ENCODE data around the gene FAM193A. TPM values are rescaled to one million over a fixed set of nuclear protein-coding genes. Genes with fewer than 3 reads are reported as not detected.
"Not testable (repeated sequence)": the region's sequence is repeated elsewhere in the genome, so short reads cannot be mapped to it uniquely, and the experiment has no call there.

FAM193A gene
- total RNA-seq, 1 experiment from 2014 or later, result 11.1 TPM

DNA sequence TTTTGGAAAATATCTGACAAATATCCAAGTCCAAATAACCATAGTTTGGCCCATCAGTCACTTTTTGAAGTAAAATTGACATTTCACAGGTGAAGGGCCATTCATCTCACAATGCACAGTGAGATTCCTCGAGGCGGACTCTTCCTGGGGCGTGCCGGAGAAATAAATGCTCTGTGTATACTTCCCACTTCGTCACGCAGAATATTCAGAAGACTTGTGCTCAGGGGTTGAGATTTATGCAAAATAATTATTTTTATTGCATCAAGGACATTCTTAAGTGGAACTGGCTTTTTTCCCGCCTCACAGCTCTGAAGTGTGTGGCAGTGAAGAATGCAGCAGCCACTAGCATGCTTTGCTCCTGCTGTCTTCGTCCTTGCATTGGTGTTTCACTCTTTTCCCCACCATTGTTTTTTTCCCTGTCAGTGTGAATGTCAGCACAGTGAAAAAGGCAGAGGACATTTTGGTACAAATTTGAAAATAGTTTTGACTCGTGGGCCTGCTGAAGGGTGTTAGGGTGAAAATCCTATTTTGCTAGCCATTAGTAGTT is 70.6 kb downstream of the FAM193A start:
- DNase-seq (ENCODE audit: low read depth), result no peak

DNA sequence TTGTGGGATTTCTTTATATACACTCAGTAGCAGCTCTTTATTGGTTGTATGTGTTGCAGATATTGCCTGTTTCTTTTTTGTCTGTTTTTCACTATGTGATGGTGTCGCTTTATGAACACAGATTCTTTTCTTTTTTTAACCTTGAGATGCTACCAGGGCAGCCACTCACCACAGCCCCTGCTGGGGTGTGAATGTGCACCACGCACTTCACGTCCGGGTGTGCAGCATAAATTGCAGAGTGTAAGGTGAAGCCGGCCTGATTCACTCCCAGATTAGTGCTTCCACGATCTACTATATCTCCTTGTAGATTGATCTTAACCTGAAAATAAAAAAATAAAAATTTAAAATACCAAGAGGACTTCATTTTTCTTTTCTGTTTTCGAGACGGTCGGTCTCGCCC is 71.4 kb downstream of the FAM193A start:
- DNase-seq (ENCODE audit: low read depth), result no peak

DNA sequence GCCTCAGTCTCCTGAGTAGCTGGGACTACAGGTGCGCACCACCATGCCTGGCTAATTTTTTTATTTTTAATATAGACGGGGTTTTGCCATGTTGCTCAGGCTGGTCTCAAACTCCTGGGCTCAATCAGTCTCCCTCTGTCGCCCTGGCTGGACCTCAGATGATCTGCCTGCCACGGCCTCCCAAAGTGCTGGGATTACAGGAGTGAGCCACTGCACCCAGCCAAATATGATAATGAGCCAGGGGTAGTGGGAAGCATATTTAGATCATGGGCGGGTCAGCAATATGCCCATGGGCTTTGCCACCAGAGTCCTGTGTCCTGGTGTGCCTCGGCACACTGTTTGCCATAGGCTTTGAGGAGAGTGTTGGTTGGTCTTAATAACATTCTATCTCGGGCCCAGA is 71.8 kb downstream of the FAM193A start:
- DNase-seq (ENCODE audit: low read depth), result no peak

DNA sequence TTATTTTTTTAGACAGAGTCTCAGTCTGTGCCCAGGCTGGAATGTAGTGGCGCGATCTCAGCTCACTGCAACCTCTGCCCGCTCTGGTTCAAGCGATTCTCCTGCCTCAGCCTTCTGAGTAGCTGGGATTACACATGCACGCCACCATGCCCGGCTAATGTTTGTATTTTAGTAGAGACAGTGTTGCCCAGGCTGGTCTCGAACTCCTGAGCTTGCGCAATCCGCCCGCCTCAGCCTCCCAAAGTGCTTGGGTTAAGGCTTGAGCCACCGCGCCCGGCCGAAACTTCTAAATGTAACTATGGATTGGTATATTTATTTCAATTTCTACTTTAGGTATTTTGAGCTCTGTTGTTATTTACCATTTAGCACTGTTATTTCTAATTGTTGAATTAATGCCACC is 79.4 kb downstream of the FAM193A start:
- no peak for DNase-seq (ENCODE audit: low read depth)

DNA sequence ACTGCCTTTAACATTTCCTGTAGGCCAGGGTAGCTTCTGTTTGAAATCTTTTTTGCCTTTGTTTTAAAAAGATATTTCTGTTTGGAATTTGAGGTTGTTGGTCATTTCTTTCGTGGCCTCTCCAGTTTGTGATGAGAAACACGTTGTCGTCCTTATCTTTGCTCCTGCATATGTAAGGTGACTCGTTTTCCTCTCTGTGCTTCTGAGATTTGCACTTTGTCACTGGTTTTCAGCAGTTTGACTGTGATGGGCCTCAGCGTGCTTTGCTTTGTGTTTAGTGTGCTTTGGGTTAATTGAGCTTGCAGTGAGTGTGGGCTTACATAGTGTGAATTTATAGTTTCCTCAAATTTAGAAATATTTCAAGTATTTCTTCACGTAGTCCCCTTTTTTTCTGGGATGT is 81.5 kb downstream of the FAM193A start:
- DNase-seq (ENCODE audit: low read depth), result no peak

DNA sequence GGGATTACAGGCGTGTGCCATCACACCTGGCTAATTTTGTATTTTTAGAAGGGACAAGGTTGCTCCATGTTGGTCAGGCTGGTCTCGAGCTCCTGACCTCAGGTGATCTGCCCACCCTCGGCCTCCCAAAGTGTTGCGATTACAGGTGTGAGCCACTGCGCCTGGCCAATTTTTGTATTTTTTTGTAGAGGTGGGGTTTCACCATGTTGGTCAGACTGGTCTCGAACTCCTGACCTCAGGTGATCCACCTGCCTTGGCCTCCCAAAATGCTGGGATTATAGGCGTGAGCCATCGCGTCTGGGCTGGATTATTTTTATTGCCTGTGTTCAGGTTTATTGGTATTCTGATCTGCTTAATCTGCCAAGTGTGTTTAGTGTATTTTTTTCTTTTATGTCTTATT is 82.3 kb downstream of the FAM193A start:
- not testable (repeated sequence) for DNase-seq (ENCODE audit: low read depth)

DNA sequence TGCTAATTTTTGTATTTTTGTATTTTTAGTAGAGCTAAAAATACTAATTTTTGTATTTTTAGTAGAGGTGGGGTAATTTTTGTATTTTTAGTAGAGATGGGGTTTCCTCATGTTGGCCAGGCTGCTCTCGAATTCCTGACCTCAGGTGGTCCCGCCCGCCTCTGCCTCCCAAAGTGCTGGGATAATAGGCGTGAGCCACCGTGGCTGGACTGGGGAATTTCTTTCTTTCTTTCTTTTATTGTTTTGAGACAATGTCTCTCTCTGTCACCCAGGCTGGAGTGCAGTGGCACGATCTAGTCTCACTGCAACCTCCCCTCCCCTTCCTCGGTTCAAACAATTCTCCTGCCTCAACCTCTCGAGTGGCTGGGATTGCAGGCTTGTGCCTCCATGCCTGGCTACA is 83.0 kb downstream of the FAM193A start:
- no peak for DNase-seq (ENCODE audit: low read depth)

DNA sequence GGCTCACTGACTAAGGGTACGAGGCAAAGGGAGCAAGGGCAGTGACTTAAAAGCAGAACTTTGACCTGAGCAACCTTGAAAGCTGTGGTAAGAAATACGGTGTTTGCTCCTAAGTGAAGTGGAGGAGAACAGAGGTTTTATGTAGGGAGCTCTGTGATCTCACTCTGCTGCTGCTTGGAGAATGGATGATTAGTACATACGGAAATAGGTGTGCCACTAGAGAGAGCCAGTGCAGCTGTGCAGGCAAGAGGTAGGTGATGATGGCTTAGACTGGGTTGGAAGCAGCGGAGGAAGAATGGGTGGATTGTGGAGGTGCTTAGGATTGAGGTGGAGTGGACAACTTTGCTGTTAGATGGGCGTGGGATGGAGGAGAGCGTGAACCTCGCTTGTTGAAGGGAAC is 85.0 kb downstream of the FAM193A start:
- DNase-seq (ENCODE audit: low read depth), result no peak

DNA sequence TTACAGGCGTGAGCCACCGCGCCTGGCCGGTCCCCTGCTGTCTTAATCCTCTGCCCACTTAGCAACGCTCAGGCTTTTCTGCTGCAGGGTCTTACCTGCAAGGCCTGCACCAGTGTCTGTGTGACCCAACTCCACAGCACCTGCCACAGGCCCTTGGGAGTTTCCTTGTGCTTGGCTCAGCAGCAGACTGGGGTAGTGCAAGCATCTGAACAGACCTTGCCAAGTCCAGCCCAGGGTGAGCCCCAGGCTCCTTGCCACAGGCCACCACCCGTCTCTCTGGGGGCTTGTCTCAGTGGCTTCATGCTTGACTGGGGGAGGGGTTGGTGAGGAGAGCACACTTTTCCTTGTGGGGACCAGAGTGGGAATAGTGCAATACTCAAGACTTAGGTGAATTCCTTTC is 87.0 kb downstream of the FAM193A start:
- DNase-seq (ENCODE audit: low read depth), result no peak

DNA sequence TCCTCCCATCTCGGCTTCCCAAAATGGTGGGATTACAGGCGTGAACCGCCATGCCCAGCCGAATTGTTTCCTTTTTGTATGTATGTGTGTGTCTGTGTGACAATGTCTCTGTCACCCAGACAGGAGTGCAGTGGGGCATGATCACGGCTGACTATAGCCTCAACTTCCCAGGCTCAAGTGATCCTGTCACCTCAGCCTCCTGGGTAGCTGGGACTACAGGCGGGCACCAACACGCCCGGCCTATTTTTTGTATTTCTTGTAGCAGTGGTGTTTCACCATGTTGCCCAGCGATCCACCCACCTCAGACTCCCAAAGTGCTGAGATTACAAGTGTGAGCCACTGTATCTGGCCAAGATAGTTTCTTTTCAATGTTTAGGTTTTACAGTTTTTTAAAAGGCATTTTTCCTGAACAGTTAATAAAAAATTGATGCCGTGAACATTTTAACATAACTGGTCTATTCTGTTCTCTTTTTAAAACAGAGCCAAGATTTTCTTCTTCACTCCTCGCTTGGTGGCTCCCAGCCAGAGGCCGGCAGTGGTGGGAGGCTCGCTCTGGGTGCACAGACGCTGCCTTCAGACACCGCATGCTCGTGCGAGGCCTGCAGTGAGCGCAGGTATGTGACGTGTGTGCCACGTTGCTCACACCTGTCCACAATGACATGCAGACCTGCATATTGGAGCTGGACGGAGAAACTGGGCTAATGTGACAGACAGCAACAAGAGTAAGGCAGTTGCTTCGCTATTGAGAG is 88.5 kb downstream of the FAM193A start:
- DNase-seq (ENCODE audit: low read depth), result no peak

DNA sequence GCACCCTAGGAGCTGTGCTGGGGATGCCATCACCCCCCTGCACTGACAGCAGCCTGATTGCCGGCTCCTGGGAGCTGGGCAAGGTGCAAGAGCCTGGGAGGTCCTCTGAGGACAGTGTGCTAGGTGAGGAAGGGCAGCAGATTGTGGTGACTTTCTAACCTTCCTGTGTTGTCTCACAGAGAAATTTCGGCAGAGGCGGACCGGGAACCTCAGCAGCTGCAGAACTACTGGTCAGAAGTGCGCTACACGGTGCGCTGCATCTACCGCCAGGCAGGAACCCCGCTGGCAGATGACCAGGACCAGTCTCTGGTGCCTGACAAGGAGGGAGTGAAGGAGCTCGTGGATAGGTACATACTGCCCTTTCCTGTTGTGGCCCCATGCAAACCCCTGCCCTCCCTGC is 89.8 kb downstream of the FAM193A start:
- no peak for DNase-seq (ENCODE audit: low read depth)

DNA sequence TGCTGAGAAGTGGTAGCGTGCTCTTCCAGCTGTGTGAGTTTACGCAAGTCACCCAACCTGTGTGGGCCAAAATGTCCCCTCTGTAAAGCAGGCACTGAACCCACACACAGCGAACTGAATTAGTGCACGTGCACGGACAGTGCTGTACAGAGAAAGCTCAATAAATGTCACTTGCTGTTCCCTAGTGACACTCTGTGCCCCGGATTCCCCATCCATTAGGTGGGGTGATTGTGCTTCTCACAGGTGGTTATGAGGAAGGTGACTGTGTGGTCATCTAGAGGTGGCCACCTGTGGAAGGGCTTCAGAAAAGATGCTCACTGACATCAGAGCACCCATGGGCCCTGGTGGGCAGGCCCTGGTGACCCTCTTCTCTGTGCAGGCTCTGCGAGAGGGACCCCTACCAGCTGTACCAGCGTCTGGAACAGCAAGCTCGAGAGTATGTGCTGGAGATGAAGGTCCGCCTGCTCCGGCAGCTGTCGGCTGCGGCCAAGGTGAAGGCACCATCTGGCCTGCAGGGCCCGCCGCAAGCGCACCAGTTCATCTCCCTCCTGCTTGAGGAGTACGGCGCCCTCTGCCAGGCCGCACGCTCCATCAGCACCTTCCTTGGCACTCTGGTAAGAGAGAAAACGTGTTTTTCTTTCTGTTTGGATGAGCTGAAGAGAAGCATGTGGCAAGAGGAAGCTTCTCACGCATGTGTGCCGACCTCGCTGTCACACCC is 94.3 kb downstream of the FAM193A start:
- no peak for DNase-seq (ENCODE audit: low read depth)

DNA sequence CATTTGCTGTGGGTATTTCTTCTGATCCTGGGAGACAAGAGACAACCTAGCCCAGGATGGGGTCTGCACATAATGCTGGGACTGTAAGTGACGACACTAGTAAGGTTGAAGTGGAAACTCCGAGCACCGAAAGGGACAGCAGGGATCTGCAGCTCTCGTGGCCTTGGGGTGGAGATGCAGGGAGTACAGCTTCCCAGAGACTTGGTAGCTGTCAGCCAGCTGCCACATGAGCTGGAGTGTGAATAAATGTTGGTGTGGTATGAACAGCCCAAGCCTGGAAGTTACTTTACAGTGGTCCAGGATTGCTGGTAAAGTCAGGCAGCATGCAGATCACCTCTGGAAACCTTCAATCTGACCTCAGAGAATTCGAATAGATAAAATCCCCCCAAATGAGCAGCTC is 97.6 kb downstream of the FAM193A start:
- no peak for DNase-seq (ENCODE audit: low read depth)

DNA sequence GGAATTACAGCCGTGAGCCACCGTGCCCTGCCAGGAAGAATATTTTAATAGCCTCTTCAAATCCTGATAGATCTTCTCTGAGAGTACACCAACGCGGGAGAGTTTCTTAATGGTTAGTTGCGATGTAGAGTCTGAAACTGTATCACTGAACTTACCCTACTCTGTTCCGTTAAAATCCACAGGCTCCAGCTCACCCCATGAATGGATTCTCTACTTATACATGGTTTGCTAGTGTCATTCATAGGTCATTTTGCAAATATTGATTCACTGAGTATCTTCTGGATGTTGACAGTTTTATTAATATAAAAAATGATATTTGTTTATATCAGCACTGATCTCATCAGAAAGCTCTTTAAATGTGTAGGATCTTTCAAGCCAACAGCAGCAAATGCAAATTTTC is 99.9 kb downstream of the FAM193A start:
- no peak for DNase-seq (ENCODE audit: low read depth)

DNA sequence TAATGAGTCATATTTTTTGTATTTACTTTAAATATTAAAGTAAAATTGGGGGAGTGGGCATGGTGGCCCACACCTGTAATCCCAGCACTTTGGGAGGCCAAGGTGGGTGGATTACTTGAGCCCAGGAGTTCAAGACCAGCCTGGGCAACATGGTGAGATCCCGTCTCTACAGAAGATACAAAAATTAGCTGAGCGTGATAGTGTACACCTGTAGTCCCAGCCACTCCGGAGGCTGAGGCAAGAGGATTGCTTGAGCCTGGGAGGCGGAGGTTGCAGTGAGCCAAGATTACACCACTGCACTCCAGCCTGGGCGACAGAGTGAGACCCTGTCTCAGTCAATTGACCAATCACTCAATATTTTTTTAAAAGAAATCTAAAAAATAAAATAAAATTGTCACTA is 100.5 kb downstream of the FAM193A start:
- DNase-seq (ENCODE audit: low read depth), result not testable (repeated sequence)

DNA sequence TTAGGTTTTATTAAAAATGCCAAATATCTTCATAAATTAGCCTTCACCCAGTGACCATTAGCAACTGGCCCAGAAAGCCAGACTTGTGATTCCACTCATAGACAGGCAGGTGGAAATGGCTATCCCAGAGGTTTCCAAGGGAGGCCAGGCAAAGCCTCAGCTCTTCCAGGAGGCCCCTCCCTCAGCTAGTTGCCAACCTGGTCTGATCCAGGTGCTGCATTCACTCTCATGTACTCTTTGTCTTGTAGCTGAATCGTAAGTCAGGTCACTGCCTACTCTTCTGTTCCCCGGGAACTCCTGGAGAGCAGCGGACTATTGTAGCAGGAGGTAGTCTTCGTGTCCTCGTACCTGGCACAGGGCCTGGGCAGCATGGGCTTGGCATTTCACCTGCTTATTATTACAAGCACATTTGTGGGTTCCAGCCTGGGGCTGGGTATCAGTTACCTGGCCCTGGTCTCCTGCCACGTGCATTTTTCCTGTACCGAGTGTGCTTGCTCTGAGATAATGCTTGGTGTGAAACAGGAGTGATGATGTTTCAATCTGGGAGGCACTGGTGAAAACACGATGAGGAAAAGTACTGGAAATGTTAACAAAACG is 101.6 kb downstream of the FAM193A start:
- DNase-seq (ENCODE audit: low read depth), result no peak

DNA sequence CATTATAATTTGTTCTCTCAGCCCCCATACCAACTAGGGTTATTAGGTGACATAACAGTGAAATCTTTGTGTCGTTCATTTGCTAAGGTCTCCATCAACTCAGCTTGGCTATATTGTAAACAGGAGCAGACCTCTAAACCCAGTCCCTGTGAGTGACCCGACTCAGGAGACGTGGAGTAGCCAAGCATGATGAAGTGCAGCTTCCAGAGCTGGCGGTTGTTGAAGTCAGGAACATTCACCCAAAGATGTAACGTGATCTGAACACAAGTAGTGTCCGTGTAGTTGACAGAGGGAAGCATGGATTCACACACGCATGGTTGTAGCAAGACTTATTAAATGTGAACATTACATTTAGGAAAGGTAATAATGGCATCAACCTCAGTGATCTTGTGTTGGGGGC is 102.3 kb downstream of the FAM193A start:
- no peak for DNase-seq (ENCODE audit: low read depth)

DNA sequence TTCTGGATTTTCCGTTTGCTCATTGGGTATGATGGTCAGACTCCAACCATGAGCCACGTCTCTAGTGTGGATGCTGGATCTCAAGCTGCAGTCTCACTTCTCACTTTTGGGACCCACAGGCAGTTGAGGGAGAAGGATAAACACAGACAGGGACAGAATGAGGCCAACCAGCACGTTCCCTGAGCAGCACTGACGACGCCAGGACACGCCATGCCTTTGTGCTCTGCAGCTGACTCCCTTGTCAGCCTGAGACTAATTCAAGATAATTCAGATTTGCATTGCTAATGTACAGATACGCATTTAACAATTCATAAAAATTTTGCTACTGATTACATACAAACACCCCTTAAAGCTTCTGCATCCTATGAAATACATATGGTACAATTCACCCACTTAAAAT is 106.5 kb downstream of the FAM193A start:
- no peak for DNase-seq (ENCODE audit: low read depth)

DNA sequence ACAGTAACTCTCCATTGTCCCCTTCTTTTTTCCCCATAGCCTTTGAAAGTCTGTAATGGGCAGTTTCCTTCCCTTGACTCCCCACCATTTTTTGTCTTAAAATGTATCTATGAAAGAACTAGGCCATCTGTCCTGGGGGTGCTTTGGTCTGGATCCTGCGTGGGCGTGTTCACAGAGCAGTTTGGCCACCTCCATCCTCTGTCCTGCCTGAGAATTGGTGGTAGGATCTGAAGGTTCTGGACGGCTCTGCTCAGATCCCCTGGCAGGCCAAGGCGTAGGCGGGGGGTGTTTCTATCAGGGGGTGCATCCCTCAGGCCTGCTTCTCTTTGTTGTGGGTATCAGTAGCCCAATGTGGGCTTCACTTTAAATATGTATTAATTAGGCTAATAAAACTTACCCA is 107.1 kb downstream of the FAM193A start:
- DNase-seq (ENCODE audit: low read depth), result no peak

DNA sequence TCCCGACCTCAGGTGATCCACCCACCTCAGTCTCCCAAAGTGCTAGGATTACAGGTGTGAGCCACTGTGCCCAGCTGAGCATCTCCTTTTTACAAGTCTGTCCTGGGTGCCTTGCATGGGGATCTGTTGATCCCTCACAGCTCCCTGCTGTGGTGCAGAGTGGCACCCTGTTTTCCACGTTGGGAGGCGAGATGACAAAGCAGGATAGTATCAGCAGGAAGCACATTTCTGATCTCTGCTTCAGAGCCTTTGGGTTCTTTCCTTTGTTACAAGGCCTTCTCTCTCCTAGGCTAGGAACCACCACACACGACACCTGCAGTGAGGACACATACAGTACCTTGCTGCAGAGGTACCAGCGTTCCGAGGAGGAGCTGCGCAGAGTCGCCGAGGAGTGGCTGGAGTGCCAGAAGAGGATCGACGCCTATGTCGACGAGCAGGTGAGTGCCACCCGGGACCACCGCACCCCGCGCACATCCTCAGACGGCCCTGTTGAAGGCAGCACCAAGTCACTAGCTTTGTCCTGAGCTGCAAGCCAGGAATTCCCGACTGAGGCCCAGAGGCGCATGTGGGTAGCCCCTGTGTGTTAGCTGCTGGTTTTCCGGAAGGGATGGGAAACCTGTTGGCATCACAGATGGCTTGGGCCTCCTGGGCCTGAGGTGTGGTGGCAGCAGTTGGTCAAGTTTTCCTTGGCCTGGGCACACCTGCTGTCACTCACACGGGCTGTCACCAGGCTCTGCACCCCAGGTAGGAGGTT is 110.1 kb downstream of the FAM193A start:
- no peak for DNase-seq (ENCODE audit: low read depth)

DNA sequence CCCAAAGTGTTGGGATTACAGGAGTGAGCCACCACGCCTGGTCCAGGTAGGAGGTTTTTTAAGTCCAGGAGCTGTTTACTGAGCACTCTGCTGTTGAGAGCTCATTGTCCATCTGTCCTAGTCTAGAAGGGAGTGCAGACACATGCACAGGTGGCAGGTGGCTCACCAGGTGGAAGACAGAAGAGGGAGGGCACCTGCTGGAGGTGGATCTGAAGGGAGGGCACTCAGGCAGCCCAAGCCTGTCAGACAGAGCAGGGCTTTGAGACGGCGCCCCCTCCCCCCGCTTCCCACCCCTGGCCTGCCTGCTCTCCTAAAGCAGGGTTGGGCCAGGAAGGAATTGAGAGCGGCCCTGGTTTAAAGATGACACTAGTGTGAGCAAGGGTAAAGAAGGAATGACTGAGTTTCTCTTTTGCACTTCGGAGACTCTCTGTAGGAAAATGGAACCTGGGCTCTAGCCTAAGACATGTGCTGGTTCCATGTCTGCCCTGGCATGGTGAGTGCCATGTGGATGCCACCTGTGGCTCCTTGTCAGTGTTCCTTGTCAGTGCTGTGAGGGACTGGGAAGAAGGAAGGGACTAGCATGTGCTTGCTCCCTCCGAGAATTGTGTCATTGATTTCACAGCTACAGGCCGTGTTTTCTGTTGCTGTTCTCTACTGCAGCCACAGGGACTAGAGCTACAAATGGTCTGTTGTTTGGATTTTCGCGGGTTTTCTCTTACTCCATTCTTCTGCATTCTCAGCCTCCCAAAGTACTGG is 111.1 kb downstream of the FAM193A start:
- DNase-seq (ENCODE audit: low read depth), result no peak

Data from HT1080 (cell line).